GM12892 (cell line): ENCODE data around the gene ANXA6.

Experiments
- POLR2A ChIP-seq: IDR thresholded peaks from 2 replicates; pipeline ENCODE4 v1.6.1; 2011; ENCODE audit warnings: low read depth, low read length, control low read depth
- POLR2AphosphoS5 ChIP-seq: IDR thresholded peaks from 2 replicates; pipeline ENCODE4 v1.6.1; 2011; ENCODE audit warnings: low read depth, low read length, control low read depth
- TAF1 ChIP-seq: IDR thresholded peaks from 2 replicates; pipeline ENCODE4 v1.6.1; 2011; ENCODE audit warnings: low read depth, mild to moderate bottlenecking, control low read depth, low read length, borderline replicate concordance

- TF ChIP-seq POLR2AphosphoS5 (no peak), POLR2A (no peak), TAF1 (no peak)
Measured at GRCh38 chr5:151072630-151073025, 85.0 kb downstream of the ANXA6 start.
